Endodermal cell (in vitro differentiated cells): ENCODE data around the gene TRIM46. TPM values are rescaled to one million over a fixed set of nuclear protein-coding genes. Genes with fewer than 3 reads are reported as not detected.
A peak's percentile ranks its signal among the peaks of the same experiment; 100 is the strongest.

Experiments used
- DNase-seq: peaks from one replicate; pipeline ENCODE4 v3.0.0-alpha.2; 2017
- H3K27ac ChIP-seq: 2 replicates; pipeline ENCODE4 v1.5.1; 2013; ENCODE audit warnings: mild to moderate bottlenecking, low read depth, low read length, moderate library complexity
- H3K27me3 ChIP-seq: 2 replicates; pipeline ENCODE4 v1.6.1; 2013; ENCODE audit warnings: mild to moderate bottlenecking, low read length, moderate library complexity; ENCODE audit not compliant: insufficient read depth, control insufficient read depth, poor library complexity, severe bottlenecking
- H3K36me3 ChIP-seq: 2 replicates; pipeline ENCODE4 v1.7.0; 2013; ENCODE audit warnings: mild to moderate bottlenecking, low read length, moderate library complexity; ENCODE audit not compliant: control insufficient read depth, insufficient read depth
- H3K4me1 ChIP-seq: one replicate; pipeline ENCODE4 v1.7.0; 2013; ENCODE audit warnings: low read length; ENCODE audit not compliant: control insufficient read depth, insufficient read depth
- H3K4me3 ChIP-seq: 2 replicates; pipeline ENCODE4 v1.5.1; 2013; ENCODE audit warnings: mild to moderate bottlenecking, low read length, moderate library complexity
- H3K9ac ChIP-seq: 2 replicates; pipeline ENCODE4 v1.6.1; 2013; ENCODE audit warnings: mild to moderate bottlenecking, low read length, moderate library complexity; ENCODE audit not compliant: poor library complexity, severe bottlenecking; ENCODE audit errors: extremely low read depth
- H3K9me3 ChIP-seq: 2 replicates; pipeline ENCODE4 v1.6.1; 2013; ENCODE audit warnings: mild to moderate bottlenecking, low read length, moderate library complexity; ENCODE audit not compliant: control insufficient read depth
- H3K27ac Mint-ChIP-seq: 2 replicates; pipeline ENCODE4 v1.8.0; 2020; ENCODE audit warnings: mixed read lengths
- H3K27me3 Mint-ChIP-seq: 2 replicates; pipeline ENCODE4 v1.8.0; 2021; ENCODE audit warnings: mild to moderate bottlenecking, mixed read lengths; ENCODE audit not compliant: insufficient read depth
- H3K36me3 Mint-ChIP-seq: 2 replicates; pipeline ENCODE4 v1.8.0; 2020; ENCODE audit warnings: low read depth, mixed read lengths
- H3K4me1 Mint-ChIP-seq: 2 replicates; pipeline ENCODE4 v1.8.0; 2020; ENCODE audit warnings: mixed read lengths
- H3K4me3 Mint-ChIP-seq: 2 replicates; pipeline ENCODE4 v1.8.0; 2020; ENCODE audit warnings: mild to moderate bottlenecking, moderate library complexity, mixed read lengths
- H3K9me3 Mint-ChIP-seq: 2 replicates; pipeline ENCODE4 v1.8.0; 2020; ENCODE audit warnings: mild to moderate bottlenecking, mixed read lengths
- CTCF ChIP-seq: fragments of 200-600 bp; sonication (generic); conservative IDR thresholded peaks from 2 replicates; pipeline ENCODE4 v1.5.0; 2021; ENCODE audit warnings: antibody characterized with exemption, mild to moderate bottlenecking
- WGBS, 2 experiments: methylation state at CpG; one replicate each; pipeline versions ENCODE4 v1.1.5 to v1.1.7; 2013; ENCODE audit warnings: missing lambda C conversion rate in 2 of 2, mixed read lengths in 1 of 2; ENCODE audit not compliant: insufficient coverage in 1 of 2, insufficient read length in 1 of 2; 5-methylcytosine and 5-hydroxymethylcytosine counted together
- total RNA-seq, 2 donors: library from RNA; stranded (reverse); fragmentation: NEBNext Ultra II Directional in 1 of 2; extraction: Animal tissue kit (Norgen Biotek cat#: 25700) in 1 of 2; gene quantifications; 2 replicates in 1 of 2; 3 replicates in 1 of 2; pipeline ENCODE4 v1.2.1, GENCODE V29; 2021

Gene TRIM46
- total RNA-seq, 2 donors from 2014 or later, result 5.1 to 7.1 TPM

GRCh38 chr1:155127105-155127966, 46.3 kb upstream of the TRIM46 start, which contains the start of gene EFNA1:
Gene EFNA1 (plus strand): TSS chr1:155127876. CDS start chr1:155127978, 102 bp downstream.
- WGBS, 2 experiments, result 0% methylated on average over 31 to 73 of the region's 76 CpGs

GRCh38 chr1:155127967-155128754, 45.5 kb upstream of the TRIM46 start:
- Mint-ChIP-seq H3K4me3 (peak overlapping the region; percentile 50), H3K27ac (no peak overlapping the region), H3K9me3 (no peaks in the 10 kb centered on the region), H3K27me3 (peaks cover 84% of the 10 kb centered on the region), H3K36me3 (peaks cover 6% of the 10 kb centered on the region), H3K4me1 (peaks cover 36% of the 10 kb centered on the region)
- Histone ChIP-seq H3K4me1 (peaks cover 17% of the 10 kb centered on the region), H3K4me3 (peak overlapping the region; percentile 78), H3K27ac (no peak overlapping the region), H3K9me3 (no peaks in the 10 kb centered on the region), H3K27me3 (peaks cover 65% of the 10 kb centered on the region), H3K9ac (no peak overlapping the region), H3K36me3 (no peaks in the 10 kb centered on the region)
- DNase-seq, result peak; percentile 81
- 6 to 10% methylated on average over 12 to 17 of the region's 17 CpGs for whole genome bisulfite sequencing, 2 experiments
- no peak for TF ChIP-seq CTCF

More at GRCh38 chr1:155127105-155127966, 46.3 kb upstream of the TRIM46 start, which contains the start of gene EFNA1:
- peak within 1 kb of the TSS; percentile 78 for H3K4me3 ChIP-seq
- H3K27me3 Mint-ChIP-seq, result peaks cover 91% of the 10 kb centered on the region
- no peak within 1 kb of the TSS for H3K27ac Mint-ChIP-seq
- DNase-seq, result peak; percentile 79
- H3K27ac ChIP-seq, result no peak within 1 kb of the TSS
- H3K4me3 Mint-ChIP-seq, result peak within 1 kb of the TSS; percentile 50
- H3K36me3 Mint-ChIP-seq, result peaks cover 5% of the 10 kb centered on the region
- no peak for TF ChIP-seq CTCF
- no peaks in the 10 kb centered on the region for H3K9me3 Mint-ChIP-seq
- no peaks in the 10 kb centered on the region for H3K9me3 ChIP-seq
- no peaks in the 10 kb centered on the region for H3K36me3 ChIP-seq
- H3K4me1 Mint-ChIP-seq, result peaks cover 36% of the 10 kb centered on the region
- peaks cover 17% of the 10 kb centered on the region for H3K4me1 ChIP-seq
- peak within 1 kb of the TSS; percentile 15 for H3K9ac ChIP-seq
- peaks cover 72% of the 10 kb centered on the region for H3K27me3 ChIP-seq

GRCh38 chr1:155128755-155129473, 44.7 kb upstream of the TRIM46 start:
- Mint-ChIP-seq H3K4me3 (peak overlapping the region; percentile 50), H3K4me1 (peaks cover 36% of the 10 kb centered on the region), H3K9me3 (no peaks in the 10 kb centered on the region), H3K27me3 (peaks cover 78% of the 10 kb centered on the region), H3K27ac (peak overlapping the region; percentile 89), H3K36me3 (peaks cover 7% of the 10 kb centered on the region)
- no peaks in the 10 kb centered on the region for H3K36me3 ChIP-seq
- peak; percentile 68 for DNase-seq
- no peaks in the 10 kb centered on the region for H3K9me3 ChIP-seq
- no peak overlapping the region for H3K27ac ChIP-seq
- TF ChIP-seq CTCF, result no peak
- H3K4me3 ChIP-seq, result no peak overlapping the region
- peaks cover 17% of the 10 kb centered on the region for H3K4me1 ChIP-seq
- no peak overlapping the region for H3K9ac ChIP-seq
- peaks cover 58% of the 10 kb centered on the region for H3K27me3 ChIP-seq
- WGBS, 2 experiments, result 24 to 50% methylated on average over 3 to 13 of the region's 14 CpGs
